ENCODE results near the gene DENND4B. TPM values are rescaled to one million over a fixed set of nuclear protein-coding genes. Genes with fewer than 3 reads are reported as not detected.

The DENND4B gene
- total and polyA plus RNA-seq, 9 of the 15 experiments (the other 6 are each of a cell fraction or from before 2014, with no cell fraction given) = 9.5 to 80.5 (median 23.1) TPM

- TF ChIP-seq ZNF407 (IDR thresholded peaks at IDR 0.05; ENCODE audit: low read depth) (no peak), IFI16 (CRISPR knock-in tag; IDR thresholded peaks at IDR 0.05) (no peak), MTA1 (IDR thresholded peaks at IDR 0.05; ENCODE audit: borderline replicate concordance) (no peak), JUNB (CRISPR knock-in tag; conservative IDR thresholded peaks at IDR 0.05) (no peak), CCAR2 (IDR thresholded peaks at IDR 0.05; ENCODE audit: low read depth, low read length) (no peak), PCBP1 (IDR thresholded peaks at IDR 0.05; ENCODE audit: low read depth, low read length, poor library complexity, severe bottlenecking) (no peak), NFE2L1 (tag; IDR thresholded peaks at IDR 0.05; ENCODE audit: borderline replicate concordance, low read depth) (no peak), RUNX1 (IDR thresholded peaks at IDR 0.05; ENCODE audit: low read depth) (no peak), SPI1 (IDR thresholded peaks at IDR 0.05; ENCODE audit: borderline replicate concordance, low read depth, low read length) (no peak), E4F1 (CRISPR knock-in tag; IDR thresholded peaks at IDR 0.05; ENCODE audit: borderline replicate concordance) (no peak), ESRRB (CRISPR knock-in tag; IDR thresholded peaks at IDR 0.05; ENCODE audit: borderline replicate concordance) (no peak), ZNF707 (CRISPR knock-in tag; conservative IDR thresholded peaks at IDR 0.05) (no peak), CTCFL (IDR thresholded peaks at IDR 0.05; ENCODE audit: borderline replicate concordance, insufficient read depth, low read depth, low read length, poor library complexity, severe bottlenecking) (peak; percentile 80)
These were observed 20.8 kb upstream of the DENND4B start, which contains the start of gene CREB3L4 (continued) for GRCh38 chr1:153967107-153967999.

Data from K562 (cell line).